GM10266 (cell line): Measurements from ENCODE around the gene ZNF502.
A peak's percentile ranks its signal among the peaks of the same experiment; 100 is the strongest.

Experiments used
- DNase-seq: peaks from one replicate; pipeline ENCODE4 v3.0.0; 2012; ENCODE audit errors: extremely low spot score
- CTCF ChIP-seq: IDR thresholded peaks from 2 replicates; pipeline ENCODE4 v1.5.1; 2012; ENCODE audit warnings: mild to moderate bottlenecking, low read depth; ENCODE audit not compliant: control insufficient read depth, insufficient read depth; ENCODE audit errors: missing control alignments

ZNF502 gene

DNA sequence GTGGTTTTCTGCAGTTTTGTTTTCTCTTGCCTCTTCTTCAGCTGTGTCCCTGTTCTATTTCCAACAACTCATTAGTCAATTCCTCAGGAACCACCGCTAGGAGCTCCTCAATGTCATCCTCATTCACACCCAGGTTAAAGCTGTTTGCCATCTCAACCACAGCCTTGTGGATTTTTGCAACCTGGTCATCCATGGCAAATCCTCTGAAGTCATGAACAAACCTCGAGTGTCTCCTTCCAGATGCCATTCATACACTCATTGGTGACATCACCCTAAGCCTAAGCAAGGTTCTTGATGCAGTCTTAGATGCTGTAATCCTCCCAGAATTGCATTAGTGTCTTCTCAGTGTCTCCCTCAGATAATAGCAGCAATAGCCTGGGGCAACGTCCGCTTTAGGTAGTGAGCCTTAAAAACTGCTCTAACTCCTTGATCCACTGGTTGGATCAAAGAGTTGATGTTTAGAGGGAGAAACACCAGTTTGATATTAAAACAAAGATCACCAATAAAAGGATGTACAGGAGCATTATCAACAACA lies 31.5 kb upstream of the ZNF502 start:
- DNase-seq, result no peak
- TF ChIP-seq CTCF, result no peak

DNA sequence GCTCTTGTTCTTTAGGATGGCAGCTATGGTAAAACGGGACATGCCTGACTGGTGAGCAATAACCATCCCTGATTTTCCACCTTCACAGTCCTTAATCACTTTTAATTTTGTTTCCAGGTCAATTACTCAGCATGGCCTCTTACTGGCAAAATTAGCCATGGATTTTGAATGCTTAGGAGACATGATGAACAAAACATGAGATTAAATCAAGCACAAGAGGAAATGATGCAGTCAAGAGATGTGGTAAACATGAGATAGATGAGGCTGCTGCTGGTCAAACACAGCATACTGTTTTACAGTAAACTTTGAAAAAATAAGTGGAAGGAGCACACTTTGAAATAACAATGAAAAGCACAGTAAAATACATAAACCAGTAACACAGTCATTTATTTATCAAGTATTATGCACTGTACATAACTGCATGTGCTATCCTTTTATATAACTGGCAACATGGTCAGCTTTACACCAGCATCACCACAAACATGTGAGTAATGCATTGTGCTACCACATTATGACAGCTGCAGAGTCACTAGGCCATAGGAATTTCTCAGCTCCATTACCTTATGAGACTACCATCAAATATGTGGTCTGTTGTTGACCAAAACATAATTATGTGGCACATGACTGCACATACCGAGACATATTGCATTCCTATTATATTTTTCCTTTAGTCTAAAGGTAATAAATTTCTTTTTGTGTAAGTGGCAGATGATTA lies 30.1 kb upstream of the ZNF502 start:
- no peak for DNase-seq
- TF ChIP-seq CTCF, result no peak

GRCh38 chr3:44685128-44685800 lies 27.2 kb upstream of the ZNF502 start:
- no peak for TF ChIP-seq CTCF
- DNase-seq, result peak; percentile 83

DNA sequence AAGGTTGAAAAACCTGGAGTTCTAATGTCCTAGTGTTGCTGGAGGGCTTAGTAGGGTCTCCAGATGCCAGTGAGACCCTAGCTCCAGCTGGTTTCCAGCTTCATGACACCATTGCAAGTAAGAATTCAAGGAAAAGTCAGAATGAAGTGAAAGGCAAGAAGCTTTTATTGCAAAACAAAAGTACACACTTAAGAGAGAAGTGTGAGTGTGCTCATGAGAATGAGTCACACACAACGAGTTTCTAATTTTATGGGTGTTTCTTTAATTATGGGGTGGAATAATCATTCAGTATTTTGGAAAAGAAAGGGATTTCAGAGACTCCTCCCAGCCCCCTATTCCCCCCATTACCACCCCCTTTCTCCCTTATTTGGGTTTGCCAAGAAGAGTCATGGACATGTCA lies 24.6 kb upstream of the ZNF502 start:
- no peak for DNase-seq
- no peak for TF ChIP-seq CTCF

- no peak for DNase-seq
- TF ChIP-seq CTCF, result no peak
Measured at GRCh38 chr3:44721231-44722102, 9.0 kb downstream of the ZNF502 start.

GRCh38 chr3:44722103-44722401 lies 9.6 kb downstream of the ZNF502 start:
- no peak for TF ChIP-seq CTCF
- no peak for DNase-seq

- peak; percentile 76 for DNase-seq
- TF ChIP-seq CTCF, result no peak
Measured at GRCh38 chr3:44729384-44729910, 17.0 kb downstream of the ZNF502 start, which contains the start of gene ZNF501. Gene ZNF501 (plus strand): TSS chr3:44729635. CDS start chr3:44734422, 4,787 bp downstream.
